Lower leg skin (tissue), 4 donors: Measurements from ENCODE around the gene HNRNPH2. TPM values are rescaled to one million over a fixed set of nuclear protein-coding genes. Genes with fewer than 3 reads are reported as not detected.

ENCODE experiments used
- DNase-seq, 2 donors: peaks; one replicate each; pipeline ENCODE4 v3.0.0-alpha.2; 2019; ENCODE audit warnings: low spot score in 2 of 2
- H3K4me3 ChIP-seq: fragments of 200-600 bp; sonication (generic); 2 replicates; pipeline ENCODE4 v1.5.1; 2017; ENCODE audit warnings: mild to moderate bottlenecking, low read depth; ENCODE audit not compliant: poor library complexity, severe bottlenecking
- POLR2A ChIP-seq, 2 donors: fragments of 450-650 bp; IDR thresholded peaks; one replicate each; pipeline ENCODE4 v1.6.1; 2016 to 2017; ENCODE audit warnings: antibody characterized with exemption in 2 of 2, mild to moderate bottlenecking in 1 of 2, moderate library complexity in 1 of 2
- WGBS, 2 donors: methylation state at CpG; one replicate each; pipeline ENCODE4 v1.1.5; 2018; 5-methylcytosine and 5-hydroxymethylcytosine counted together
- intact Hi-C: fragments of 100-400 bp; cut with DNase I; formaldehyde crosslinking; loops from one replicate; pipeline ENCODE4 v1.15.0; 2023; ENCODE audit warnings: low total_unique reads
- total RNA-seq, 4 donors: library from RNA; depleted of rRNA; stranded (reverse); fragments of >200 nt; gene quantifications; one replicate each; pipeline ENCODE4 v1.1.0, GENCODE V29; 2016
- TF ChIP-seq, protein P1 (sequence below), 3 donors: fragments of 450-650 bp; IDR thresholded peaks; one replicate each; pipeline ENCODE4 v1.5.1; 2016; ENCODE audit warnings: antibody characterized with exemption in 3 of 3, mild to moderate bottlenecking in 3 of 3, moderate library complexity in 2 of 3

HNRNPH2 gene
- total RNA-seq, 4 donors from 2014 or later = 43.5 to 54.7 (median 53.7) TPM

DNA sequence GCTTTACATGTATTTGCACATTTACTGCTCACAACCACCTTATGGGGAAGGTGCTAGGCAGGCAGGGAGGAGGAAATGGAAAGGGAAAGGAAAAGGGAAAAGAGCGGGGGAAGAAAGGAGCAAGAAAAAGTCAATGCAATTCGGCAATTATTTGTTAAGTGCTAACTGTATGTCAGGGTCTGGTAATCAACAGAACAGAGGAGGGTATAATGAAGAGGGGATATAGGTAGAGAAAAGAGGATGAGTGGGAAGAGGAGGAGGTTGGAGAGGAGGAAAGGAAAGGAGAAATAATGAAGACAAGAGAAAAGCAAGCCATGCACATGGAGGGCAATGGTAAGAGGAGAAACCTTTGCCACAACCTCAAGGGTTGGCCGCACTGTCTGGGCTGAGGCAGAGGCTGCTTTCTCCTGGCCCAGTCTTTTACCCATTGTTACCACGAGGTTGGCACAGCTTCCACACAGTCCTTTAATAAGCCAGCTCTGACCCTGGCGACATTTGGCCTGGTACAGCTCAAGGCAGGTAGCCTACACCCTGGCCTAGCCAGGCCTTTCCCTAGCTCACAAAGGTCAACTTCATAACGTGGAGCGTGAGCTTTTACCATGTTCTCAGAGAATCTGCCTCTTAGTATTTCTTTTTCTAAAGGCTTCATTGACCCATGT is 22.9 kb upstream of the HNRNPH2 start:
- DNase-seq = no peak
- no peak for TF ChIP-seq POLR2A (IDR thresholded peaks at IDR 0.05)
- TF ChIP-seq, protein P1, sequence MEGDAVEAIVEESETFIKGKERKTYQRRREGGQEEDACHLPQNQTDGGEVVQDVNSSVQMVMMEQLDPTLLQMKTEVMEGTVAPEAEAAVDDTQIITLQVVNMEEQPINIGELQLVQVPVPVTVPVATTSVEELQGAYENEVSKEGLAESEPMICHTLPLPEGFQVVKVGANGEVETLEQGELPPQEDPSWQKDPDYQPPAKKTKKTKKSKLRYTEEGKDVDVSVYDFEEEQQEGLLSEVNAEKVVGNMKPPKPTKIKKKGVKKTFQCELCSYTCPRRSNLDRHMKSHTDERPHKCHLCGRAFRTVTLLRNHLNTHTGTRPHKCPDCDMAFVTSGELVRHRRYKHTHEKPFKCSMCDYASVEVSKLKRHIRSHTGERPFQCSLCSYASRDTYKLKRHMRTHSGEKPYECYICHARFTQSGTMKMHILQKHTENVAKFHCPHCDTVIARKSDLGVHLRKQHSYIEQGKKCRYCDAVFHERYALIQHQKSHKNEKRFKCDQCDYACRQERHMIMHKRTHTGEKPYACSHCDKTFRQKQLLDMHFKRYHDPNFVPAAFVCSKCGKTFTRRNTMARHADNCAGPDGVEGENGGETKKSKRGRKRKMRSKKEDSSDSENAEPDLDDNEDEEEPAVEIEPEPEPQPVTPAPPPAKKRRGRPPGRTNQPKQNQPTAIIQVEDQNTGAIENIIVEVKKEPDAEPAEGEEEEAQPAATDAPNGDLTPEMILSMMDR (IDR thresholded peaks at IDR 0.05) = no peak
- intact Hi-C loops = no loop called here
- WGBS, 2 donors = 74 to 83% methylated on average over 6 to 7 of the region's 7 CpGs
- no peak overlapping the region for H3K4me3 ChIP-seq

DNA sequence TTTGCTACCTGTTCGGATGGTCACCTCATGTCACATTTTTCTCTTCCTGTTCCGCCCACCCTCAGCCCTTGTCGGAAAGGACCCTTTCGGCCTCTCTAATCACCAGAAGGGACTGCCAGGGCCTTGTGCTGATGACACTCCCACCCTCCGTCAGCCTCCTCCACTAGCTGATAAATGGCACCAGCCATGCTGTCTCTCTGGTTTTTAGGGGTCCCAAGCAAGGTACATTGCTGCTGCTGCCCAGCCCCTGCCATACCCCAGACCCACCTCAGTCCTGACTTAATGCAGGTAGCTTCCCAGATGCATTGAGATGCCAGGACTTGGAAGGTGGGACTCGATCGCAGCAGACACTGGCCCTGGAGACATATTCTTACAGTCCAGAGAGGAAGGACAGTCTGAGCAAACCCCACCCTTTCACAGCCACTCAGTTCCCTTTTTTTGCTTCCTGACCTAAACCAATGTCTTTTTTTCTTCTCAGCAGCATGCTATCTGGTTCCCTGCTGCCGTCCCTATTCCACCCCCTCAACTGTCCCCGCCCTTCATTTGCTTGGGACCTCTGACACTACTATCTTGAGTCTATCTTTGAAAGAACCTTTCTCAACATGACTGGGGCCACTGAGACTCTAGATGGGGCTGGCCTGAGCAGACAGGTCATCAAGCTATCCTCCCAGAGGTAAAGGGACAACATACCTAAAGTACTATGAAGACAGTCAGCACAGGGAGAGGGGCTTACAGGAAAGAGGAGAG is 22.1 kb upstream of the HNRNPH2 start, which contains the start of gene BTK:
Gene BTK (minus strand): TSS at position 397 of the 747 bp plus-strand sequence. CDS start 10,907 bp downstream, outside the sequence.
- no peak within 1 kb of the TSS for H3K4me3 ChIP-seq
- DNase-seq = peak in 1 of 2 donors; percentile 16
- intact Hi-C loops = no loop called here
- TF ChIP-seq, protein P1 (IDR thresholded peaks at IDR 0.05) = no peak
- no peak for TF ChIP-seq POLR2A (IDR thresholded peaks at IDR 0.05)
- WGBS, 2 donors = 65 to 68% methylated on average over 7 to 9 of the region's 9 CpGs

DNA sequence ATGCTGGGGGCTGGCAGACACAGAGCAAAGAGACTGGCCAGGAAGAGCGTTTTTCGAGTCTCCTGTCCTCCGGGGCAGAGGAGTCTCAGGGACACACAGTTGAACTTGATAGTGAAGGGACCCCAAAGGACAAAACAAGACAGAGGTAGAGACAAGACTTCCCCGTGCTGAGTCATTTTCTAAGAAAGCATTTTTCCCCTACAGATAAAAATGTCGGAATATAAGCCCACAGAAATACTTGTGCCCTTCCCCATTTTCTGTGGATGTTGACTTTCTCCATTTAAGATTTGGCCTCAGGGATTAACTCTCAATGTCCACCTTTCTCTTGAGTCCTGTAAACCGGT is 21.5 kb upstream of the HNRNPH2 start:
- intact Hi-C loops = no loop called here
- WGBS, 2 donors = 80 to 81% methylated on average over 6 of the region's 6 CpGs
- no peak for TF ChIP-seq POLR2A (IDR thresholded peaks at IDR 0.05)
- TF ChIP-seq, protein P1 (IDR thresholded peaks at IDR 0.05) = no peak

DNA sequence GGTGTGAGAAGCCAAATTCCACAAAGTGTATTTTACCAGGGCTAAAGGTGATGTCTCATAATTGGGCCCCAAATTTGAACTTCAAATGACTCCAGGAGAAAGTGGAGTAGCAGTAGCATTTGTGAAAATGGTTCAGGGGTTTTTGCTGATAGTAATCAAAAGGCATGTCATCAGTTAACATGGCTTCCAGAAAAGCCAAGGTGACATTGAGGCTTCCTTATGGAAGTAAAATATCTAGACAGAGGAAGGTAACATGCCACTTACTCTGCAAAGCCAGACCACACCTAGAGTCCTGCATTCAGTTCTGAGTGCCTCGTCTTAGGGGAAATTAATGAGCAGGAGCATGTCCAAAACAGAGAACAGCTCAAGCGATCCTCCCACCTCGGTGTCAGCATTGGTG is 19.4 kb upstream of the HNRNPH2 start:
- no peak overlapping the region for H3K4me3 ChIP-seq
- intact Hi-C loops = no loop called here
- WGBS, 2 donors = 88 to 90% methylated on average over 3 of the region's 3 CpGs
- DNase-seq = no peak
- TF ChIP-seq, protein P1 (IDR thresholded peaks at IDR 0.05) = no peak
- TF ChIP-seq POLR2A (IDR thresholded peaks at IDR 0.05) = no peak

More for the DNA sequence above, 21.5 kb upstream of the HNRNPH2 start:
- H3K4me3 ChIP-seq = no peak overlapping the region
- no peak for DNase-seq

DNA sequence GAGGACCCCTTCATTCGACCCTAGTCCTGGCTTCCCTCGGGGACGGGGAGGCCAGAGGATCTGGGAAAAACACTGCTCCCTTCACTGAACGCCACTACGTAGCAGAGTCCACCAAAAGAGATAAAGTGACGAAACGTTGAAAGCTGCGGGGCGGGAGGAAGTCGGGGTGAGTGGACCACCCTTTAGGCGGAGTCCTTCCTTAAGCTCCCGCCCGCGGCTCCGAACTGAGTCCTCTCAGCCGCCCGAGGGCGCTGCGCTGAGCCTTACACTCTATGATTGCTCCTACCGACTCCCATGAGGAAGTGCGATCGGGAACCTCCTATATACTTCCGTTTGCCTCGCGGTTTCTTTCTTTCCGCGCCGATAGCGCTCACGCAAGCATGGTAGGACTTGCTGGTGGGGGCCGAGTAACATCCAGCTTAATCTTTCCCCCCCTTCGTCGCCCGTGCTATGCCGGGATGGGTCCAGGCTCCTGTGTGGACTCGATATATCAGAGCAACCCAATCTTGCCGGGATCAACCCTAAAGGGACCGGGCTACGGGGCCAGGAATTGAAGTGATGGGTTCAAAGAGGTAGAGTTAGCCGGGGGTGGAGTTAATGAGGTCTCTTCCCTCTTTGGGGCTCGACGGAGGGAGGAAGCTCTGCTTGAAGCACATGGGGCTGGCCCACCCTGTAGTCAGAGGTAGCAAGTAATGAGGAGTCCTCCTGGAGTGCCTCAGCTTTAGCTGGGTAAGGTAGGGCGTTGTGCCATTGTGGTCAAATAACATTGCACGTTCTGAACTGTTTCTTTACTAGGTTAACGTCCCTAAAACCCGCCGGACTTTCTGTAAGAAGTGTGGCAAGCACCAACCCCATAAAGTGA is 17.1 kb upstream of the HNRNPH2 start, which contains the start of gene RPL36A:
Gene RPL36A (plus strand): TSS at position 348 of the 862 bp plus-strand sequence. CDS start 33 bp downstream, at position 381.
- 2 to 45% methylated on average over 30 to 47 of the region's 47 CpGs for WGBS, 2 donors
- intact Hi-C loops = no loop called here
- peak within 1 kb of the TSS; percentile 42 for H3K4me3 ChIP-seq
- TF ChIP-seq, protein P1 (IDR thresholded peaks at IDR 0.05) = no peak
- TF ChIP-seq POLR2A (IDR thresholded peaks at IDR 0.05) = peak in 1 of 2 donors; percentile 55
- peak; percentile 83 to 97 for DNase-seq
